Stimulated activated CD4-positive, alpha-beta T cell treated with anti-CD3 and anti-CD28 coated beads, Interleukin-4, amount 100 ng/mL, for 24 hours (primary cell): ENCODE data around the gene FOXP1.

Source experiments
- DNase-seq: peaks from one replicate; pipeline ENCODE4 v3.0.0-alpha.2; 2020

Gene FOXP1

DNA sequence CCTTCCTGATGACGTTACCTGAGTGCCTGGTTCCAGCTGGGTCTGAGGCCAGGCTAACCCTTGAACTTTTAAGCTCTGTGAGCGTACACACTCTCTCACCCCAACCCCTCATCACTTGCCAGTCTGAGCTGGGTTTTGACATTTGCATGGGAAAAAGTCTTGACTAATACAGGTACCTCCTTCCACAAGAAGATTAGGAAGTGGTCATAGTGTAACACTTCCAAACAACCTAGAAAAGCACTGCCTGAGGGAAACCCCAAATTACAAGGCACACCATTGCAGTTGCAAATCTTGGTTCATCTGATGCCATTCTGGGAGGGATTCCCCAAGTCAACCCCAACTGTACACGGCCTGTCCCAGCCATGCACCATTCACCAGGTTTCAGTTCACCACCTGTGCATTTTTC lies 499.8 kb downstream of the FOXP1 start:
- DNase-seq, result peak; percentile 67

DNA sequence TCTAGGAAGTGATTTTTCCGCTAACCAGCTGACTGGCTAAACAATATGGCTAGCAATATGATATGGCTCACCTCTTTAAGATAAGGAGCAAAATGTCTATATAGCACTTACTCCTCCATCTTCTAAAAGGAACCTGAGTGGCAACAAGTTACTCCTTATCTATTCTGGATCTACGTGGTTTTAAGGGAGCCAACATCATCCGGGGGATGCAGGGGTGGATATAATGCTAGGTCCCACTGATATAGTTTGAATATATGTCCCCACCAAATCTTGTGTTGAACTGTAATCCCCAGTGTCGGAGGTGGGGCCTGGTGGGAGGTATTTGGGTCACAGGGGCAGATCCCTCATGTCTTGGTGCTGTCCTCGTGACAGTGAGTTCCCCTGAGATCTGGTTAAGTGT lies 500.7 kb downstream of the FOXP1 start:
- DNase-seq, result no peak

DNA sequence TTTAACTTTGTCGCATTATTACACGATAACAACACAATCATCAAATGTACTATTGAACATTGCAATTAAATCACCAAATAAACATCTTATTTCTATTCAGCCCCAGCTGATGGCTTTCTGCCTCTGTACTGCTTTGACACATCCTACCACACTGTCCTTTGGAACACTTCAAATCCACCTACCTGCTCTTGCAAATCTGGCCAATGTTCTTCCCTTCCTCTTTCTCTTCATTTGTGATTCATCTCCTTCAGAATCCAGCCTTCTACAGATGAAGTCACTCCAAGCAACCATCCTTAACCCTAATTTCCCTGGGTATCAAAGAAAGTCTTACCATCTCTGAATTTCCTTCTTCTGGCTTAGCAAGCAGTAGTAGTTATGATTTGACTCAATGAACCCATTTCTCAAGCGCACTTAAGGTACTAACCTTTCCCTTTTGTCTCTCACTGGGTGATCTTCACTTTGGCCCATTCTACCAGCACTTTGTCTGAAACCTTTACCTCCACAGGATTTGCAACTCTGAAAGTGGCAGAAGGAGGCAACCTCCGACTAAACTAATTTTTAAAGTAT lies 502.9 kb downstream of the FOXP1 start:
- DNase-seq, result no peak

- no peak for DNase-seq
Measured at GRCh38 chr3:71078723-71079525, 504.6 kb downstream of the FOXP1 start.

DNA sequence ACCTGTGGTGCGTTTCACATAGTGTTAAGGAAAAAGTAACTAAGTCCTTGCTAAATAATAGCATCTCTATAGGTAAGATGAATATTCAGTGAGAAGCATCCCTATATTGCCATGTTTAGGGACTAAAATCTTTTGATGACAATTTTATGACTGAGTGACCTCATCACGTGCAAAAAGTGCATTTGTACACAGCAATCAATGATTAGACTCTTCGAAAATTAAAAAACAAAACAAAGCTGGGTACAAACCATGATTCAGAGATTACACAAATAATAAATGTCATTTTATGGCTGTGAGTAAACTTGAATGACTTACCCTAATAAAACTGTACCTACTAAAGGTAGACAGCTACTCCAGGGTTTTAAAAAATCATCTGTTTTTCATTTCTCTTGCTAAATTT lies 505.3 kb downstream of the FOXP1 start:
- no peak for DNase-seq

DNA sequence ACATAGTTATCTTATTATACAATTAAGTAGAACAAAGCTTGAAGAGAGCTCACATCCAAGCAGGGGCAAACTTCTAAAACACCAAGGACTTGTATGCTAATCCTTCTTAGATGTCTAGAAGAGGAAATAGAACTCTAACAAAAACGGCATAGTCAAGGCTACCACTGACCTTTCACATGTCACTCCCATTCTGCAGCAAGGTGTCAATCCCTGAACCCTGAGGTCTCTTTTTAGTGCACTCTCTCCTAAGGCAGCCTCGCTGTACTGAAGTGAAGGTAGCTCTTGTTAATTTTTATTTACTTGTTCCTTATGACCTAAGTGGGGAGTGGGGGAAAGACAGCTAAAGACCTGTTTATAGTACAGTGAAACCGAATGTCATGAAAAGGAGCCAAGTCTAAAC lies 506.5 kb downstream of the FOXP1 start:
- no peak for DNase-seq

- no peak for DNase-seq
Measured at GRCh38 chr3:71076361-71077002, 507.0 kb downstream of the FOXP1 start.

DNA sequence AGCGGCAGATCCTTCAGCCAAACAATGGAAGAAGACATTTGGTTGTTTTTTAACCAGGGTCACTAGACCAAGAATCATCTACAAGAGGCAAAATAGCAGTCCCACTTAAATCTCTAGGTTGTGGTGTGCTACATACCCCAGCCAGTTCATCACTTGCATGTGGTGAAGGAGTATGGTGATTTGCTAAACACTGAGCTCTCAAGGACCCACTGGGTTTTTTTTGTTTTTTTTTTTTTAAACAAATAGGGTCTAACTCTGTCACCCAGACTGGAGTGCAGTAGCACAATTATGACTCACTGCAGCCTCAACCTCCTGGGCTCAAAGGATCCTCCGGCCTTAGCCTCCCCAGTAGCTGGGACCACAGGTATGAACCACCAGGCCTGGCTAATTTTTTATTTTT lies 508.0 kb downstream of the FOXP1 start:
- no peak for DNase-seq

DNA sequence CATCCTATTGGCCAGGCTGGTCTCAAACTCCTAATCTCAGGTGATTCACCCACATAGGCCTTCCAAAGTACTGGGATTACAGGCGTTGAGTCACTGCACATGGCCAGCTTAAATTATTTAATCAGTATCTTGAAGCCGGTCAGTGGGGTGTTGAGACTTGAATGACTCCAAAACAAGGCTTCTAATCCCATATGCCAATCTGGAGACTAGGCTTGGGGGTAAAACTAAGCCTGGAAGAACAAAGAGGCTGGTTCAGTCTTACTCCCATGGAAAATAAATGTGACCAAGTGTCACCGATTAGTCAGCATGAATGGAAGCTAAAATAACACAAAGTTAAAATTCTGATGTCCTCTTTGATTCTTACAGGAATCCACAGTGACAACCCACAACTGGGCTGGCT lies 509.1 kb downstream of the FOXP1 start:
- DNase-seq, result no peak

DNA sequence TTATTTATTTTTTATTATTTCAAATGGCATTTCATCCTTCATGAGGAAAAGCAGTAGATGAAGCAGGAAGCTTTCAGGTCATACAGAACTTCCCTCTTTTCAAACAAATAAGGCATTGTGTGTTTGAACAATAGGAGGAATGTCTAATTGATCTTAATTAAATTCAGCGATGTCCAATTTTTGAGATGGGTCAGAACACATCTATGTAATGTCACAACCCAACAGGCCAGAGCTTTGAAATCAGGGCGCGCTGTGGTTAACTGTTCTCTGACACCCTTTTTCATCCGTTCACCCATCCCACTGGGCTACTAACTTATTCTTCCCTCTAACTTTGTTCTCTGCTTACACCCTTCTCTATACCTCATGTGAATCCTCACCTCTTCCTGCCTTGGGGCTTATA lies 510.5 kb downstream of the FOXP1 start:
- no peak for DNase-seq

DNA sequence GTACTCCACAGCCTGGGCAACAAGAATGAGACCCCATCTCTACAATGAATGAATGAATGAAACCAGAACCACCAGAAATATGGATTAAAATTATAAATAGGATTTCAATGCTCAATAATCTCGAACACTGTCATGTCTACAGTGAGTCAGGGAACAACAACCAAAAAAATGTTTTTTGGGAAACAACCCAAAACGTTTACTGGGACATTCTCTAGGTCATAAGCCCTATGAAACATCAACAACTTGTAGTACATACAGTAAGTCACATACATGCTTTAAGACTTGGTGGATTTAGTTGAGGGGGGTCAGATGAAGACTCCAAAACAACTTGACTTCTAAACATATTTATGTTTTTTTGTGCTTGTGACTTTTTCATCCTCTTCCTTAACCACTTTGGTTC lies 511.2 kb downstream of the FOXP1 start:
- no peak for DNase-seq

- DNase-seq, result no peak
Measured at GRCh38 chr3:71070497-71071463, 512.7 kb downstream of the FOXP1 start.

- peak; percentile 78 for DNase-seq
Measured at GRCh38 chr3:71069797-71070196, 513.7 kb downstream of the FOXP1 start.

DNA sequence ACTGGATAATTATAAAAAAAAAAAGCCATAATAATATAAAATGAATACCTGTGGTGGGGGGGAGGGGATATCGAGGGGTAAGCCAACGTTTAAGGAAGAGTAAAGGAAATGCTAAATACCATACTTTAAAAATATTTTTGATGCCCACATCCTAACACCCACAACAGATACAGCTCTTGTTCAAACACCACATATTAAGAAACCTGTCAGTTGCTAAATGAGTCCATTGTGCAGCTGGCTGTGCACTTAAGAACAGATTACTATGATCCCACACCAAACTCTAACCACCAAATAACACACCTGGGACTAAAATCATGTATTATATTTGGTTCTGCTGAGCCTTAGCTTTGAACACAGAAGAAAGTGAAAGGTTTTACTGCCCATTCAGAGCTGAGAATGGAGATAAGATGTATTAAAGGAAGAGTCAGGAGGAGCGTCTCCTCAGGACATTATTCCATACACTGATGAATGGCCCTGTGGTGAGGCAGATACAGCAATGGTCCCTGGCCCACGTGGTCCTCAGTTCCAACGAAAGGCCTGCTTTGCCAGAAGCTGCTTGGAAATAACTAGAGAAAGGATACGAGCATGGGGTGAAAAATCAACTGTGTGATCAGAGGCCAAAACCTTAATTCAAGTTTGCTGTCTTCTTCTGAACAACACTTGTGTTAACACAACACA lies 515.4 kb downstream of the FOXP1 start:
- DNase-seq, result no peak

DNA sequence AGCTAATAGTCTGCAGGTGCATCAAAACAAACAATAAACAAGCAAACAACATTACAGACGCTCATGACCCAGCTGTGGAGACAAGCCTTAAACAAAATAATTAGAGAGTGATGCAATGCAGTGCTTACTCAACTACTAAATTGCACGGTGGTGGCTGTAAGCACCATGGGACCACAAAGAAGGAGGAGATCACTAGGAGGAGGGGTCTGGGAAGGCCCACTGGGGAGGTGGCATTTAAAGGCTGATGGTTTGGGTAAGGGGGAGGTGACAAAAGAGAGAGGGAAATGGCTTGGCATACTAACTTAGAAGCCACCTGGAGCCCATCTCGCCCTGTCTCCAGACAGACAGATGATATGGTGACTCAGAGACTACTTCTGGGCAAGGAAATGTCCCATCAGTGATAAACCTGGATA lies 516.7 kb downstream of the FOXP1 start:
- DNase-seq, result peak; percentile 69

- peak; percentile 63 for DNase-seq
Measured at GRCh38 chr3:71066356-71066755, 517.2 kb downstream of the FOXP1 start.

- no peak for DNase-seq
Measured at GRCh38 chr3:71065764-71066013, 517.8 kb downstream of the FOXP1 start.

DNA sequence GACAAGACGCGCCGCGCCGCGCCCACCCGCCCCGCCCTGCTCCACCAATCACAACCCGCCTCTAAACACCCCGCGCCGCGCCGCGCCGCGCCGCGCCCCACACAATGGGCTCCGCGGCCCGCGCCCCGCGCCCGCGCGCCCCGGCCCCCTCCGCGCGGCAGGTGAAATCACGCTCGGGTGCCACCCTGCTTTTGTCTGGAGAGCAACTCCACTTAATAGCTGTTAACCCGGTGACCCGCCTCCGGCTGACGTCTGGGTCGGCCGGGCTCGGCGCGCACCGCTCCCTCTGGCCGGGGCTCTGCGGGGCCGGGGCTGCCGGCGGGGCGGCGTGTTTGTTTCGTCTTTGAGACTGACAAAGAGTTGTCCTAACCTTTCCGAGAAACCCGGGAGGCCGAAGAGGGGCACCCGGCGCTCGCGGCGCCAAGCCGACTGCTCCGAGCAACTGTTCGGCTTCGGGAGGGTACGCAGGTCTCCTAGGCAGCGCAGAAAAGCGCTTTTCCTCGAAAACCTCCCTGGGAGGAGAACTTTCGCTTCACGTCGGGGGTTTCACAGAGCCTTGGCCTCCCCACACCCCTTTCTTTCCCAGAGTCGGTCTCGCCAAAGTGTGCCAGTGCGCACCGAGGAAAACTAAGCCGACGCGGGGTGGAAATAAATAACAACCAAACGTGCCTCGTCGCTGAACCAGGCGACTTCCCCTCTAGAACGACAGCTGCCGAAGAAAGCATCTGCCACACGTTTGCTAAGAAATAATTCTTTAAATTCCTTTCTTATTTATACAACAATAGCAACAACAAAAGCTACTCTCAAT lies 518.4 kb downstream of the FOXP1 start:
- peak; percentile 69 for DNase-seq

DNA sequence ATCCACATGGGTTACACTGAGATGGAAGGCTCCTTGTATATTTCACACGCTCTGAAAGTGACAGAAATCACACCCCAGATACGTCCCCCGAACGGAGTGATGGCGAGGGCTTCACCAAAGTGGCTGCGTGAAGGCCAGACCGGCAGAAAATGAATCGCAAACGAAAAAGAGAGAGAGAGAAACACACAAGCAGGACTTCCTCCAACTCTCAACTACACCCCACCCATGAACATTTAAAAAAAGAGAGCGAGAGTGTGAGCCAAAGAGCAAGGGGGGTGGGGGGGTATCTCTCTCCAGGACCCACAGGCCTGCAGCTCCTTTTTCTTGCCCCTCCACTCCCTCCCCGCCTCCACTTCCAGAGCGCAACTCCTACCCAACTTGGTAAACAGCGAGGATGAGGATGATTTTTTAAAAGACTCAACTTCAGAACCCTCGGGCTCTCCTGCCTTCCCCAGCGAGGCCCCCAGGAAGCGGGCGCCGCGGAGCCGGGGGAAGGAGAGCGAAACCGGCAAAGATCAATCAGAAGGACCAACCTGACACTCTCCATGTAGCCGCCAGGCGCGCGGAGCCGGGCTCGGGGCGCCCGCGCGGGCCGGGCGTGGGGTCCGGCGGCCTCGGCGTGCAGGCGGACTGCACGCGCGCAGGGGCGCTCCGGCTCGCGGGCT lies 519.1 kb downstream of the FOXP1 start:
- peak; percentile 66 for DNase-seq

DNA sequence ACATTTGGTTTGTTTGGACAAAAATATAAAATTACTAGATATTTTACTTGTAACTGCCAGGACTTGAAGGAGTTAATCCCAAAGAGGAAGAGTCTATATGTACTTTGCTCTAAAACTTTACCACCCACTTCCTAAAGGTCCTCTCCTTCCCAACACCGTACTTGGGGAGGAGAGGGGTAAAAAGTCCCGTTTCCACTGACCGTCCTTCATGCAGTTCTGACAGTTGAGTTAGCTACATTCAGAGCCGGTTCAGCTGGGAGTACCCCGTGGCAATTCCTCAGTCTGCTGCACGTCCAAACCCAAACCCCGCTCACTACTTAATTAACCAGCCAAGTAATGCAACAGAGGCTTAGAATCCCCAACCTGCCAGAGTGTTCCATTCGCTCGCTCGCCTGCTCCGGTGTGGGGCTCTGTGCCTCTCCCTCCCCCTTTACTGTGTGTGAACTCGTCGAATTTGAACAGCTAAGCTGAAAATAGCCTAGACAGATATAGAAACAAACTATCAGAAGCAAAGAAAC lies 519.7 kb downstream of the FOXP1 start:
- DNase-seq, result peak; percentile 79
